ENCODE results near the gene STK39. TPM values are rescaled to one million over a fixed set of nuclear protein-coding genes. Genes with fewer than 3 reads are reported as not detected.
A peak's percentile ranks its signal among the peaks of the same experiment; 100 is the strongest.

Gene STK39
- total and polyA plus RNA-seq, 9 of the 15 experiments (the other 6 are each of a cell fraction or from before 2014, with no cell fraction given) = 0.19 to 0.76 (median 0.51) TPM

DNA sequence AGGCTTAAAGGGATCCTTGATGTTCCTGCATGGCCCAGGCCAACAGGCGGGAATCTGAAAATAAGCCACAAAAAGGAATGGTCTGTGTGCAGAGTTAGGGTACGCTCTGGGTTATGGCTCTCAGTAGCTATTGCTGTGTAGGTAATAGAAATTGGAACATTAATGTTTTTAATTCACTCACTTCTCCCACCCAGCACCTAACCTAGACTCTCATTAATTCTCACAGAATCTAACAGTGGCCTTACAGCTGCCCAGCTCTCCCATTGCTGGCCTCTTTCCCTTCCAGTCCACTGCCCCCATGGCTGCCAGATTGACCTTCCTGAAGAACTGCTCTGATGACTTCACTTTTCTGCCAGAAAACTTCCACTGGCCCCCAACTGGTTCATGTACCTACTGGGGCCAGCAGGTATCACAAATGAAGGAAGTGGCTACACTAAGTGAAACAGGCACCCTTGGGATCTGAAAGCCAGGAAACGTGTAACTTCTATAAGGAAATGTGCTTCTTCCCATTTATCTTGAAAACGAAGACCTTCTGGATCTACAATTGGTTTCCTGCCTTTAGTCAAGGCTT lies 315.2 kb downstream of the STK39 start:
- POLR2A ChIA-PET = interaction anchor here (2.1 to 4.3 kb wide), 3 partner anchors 7 to 13 kb away, joined by 6 to 67 read pairs (median 9); no protein-coding TSS in a partner anchor
- peak; percentile 51 for TF ChIP-seq POLR2B (IDR thresholded peaks at IDR 0.05; ENCODE audit: low read depth, partially characterized antibody)
- no peak for TF ChIP-seq BRD4 (IDR thresholded peaks at IDR 0.05)
- TF ChIP-seq PML (IDR thresholded peaks at IDR 0.05; ENCODE audit: low read length) = 0 out of 2 replicates have a peak, but pooled peaks have one; percentile 38
- TF ChIP-seq POLR2A (conservative IDR thresholded peaks at IDR 0.05) = peak; percentile 72
- TF ChIP-seq SUPT5H (IDR thresholded peaks at IDR 0.05) = peak; percentile 65
- peak; percentile 41; the same call in 1 of the 2 replicates for TF ChIP-seq ZNF253 (CRISPR knock-in tag; conservative IDR thresholded peaks at IDR 0.05)
- TF ChIP-seq TCF3 (CRISPR knock-in tag; IDR thresholded peaks at IDR 0.05) = no peak
- TF ChIP-seq ERF (CRISPR knock-in tag; IDR thresholded peaks at IDR 0.05) = 0 out of 2 replicates have a peak, but pooled peaks have one; percentile 10
- peak; percentile 7; the same call in 1 of the 2 replicates for TF ChIP-seq POLR2AphosphoS5 (IDR thresholded peaks at IDR 0.05; ENCODE audit: control insufficient read depth, insufficient read depth, low read depth, low read length)
- no peak for TF ChIP-seq E2F3 (CRISPR knock-in tag; IDR thresholded peaks at IDR 0.05)
- ATAC-seq = peak; percentile 49
- Histone ChIP-seq H3K9me3 (replicated peaks; ENCODE audit: control insufficient read depth, insufficient read depth, low read depth, low read length) (no peaks in the 10 kb centered on the region; the same call in 1 of the 2 replicates), H2AFZ (ENCODE audit: low read depth, low read length) (no peak overlapping the region), H3K9ac (ENCODE audit: insufficient read depth in 1 of 2, low read depth in 2 of 2, low read length in 2 of 2) (no peak overlapping the region), H3K4me1 (replicated peaks in 1 of 2; ENCODE audit: control insufficient read depth in 2 of 2, insufficient read depth in 2 of 2, low read length in 2 of 2) (no peaks in the 10 kb centered on the region; a peak in 1 of 5 replicates), H4K20me1 (replicated peaks; ENCODE audit: control insufficient read depth, insufficient read depth, low read length) (peaks cover 14% of the 10 kb centered on the region; the same call in 1 of the 2 replicates), H3K4me3 (no peak overlapping the region), H3K9me1 (ENCODE audit: control insufficient read depth, insufficient read depth, low read length) (no peaks in the 10 kb centered on the region), H3K4me2 (ENCODE audit: insufficient read depth, low read length) (no peak overlapping the region), H3K27ac (ENCODE audit: extremely low read depth, low read depth, low read length) (no peak overlapping the region), H3K36me3 (ENCODE audit: control insufficient read depth, insufficient read depth, low read length) (peaks cover 99% of the 10 kb centered on the region), H3K27me3 (ENCODE audit: control insufficient read depth in 2 of 2, insufficient read depth in 2 of 2, low read length in 2 of 2) (no peaks in the 10 kb centered on the region), H3K79me2 (ENCODE audit: control insufficient read depth, insufficient read depth, low read length) (peaks cover 95% of the 10 kb centered on the region)
- no peak for DNase-seq (ENCODE audit: extremely low read depth in 1 of 4, low spot score in 3 of 4)
- intact Hi-C loops (cut with micrococcal nuclease) (no loop called here), in situ Hi-C loops (cut with MboI) (loop anchor here (25.0 kb wide), 1 partner anchor 980 kb away; the partner anchor contains the start of gene G6PC2)
- no peak for FAIRE-seq
- CTCF ChIA-PET (ENCODE audit: low intra/inter-chr PET ratio) = no interaction called here
- BruUV-seq (replicated peaks) = no TSS peak
- 79% methylated on average over 4 of the region's 4 CpGs for WGBS (ENCODE audit: insufficient coverage, low coverage, missing lambda C conversion rate)

All from K562 (cell line).